ENCODE data around the gene RPL37. TPM values are rescaled to one million over a fixed set of nuclear protein-coding genes. Genes with fewer than 3 reads are reported as not detected.

RPL37 gene
- total and polyA plus RNA-seq, 9 of the 15 experiments (the other 6 are each of a cell fraction or from before 2014, with no cell fraction given) = 2,342 to 7,963 (median 4,091) TPM

- Histone ChIP-seq H3K9ac (ENCODE audit: insufficient read depth in 1 of 2, low read depth in 2 of 2, low read length in 2 of 2) (no peak overlapping the region; a peak in 1 of 4 replicates), H3K27ac (ENCODE audit: extremely low read depth, low read depth, low read length) (no peak overlapping the region), H3K9me3 (replicated peaks; ENCODE audit: control insufficient read depth, insufficient read depth, low read depth, low read length) (no peaks in the 10 kb centered on the region), H3K4me2 (ENCODE audit: insufficient read depth, low read length) (no peak overlapping the region), H3K27me3 (ENCODE audit: control insufficient read depth in 2 of 2, insufficient read depth in 2 of 2, low read length in 2 of 2) (no peaks in the 10 kb centered on the region), H3K36me3 (ENCODE audit: control insufficient read depth, insufficient read depth, low read length) (no peaks in the 10 kb centered on the region), H4K20me1 (replicated peaks; ENCODE audit: control insufficient read depth, insufficient read depth, low read length) (no peaks in the 10 kb centered on the region), H3K4me1 (replicated peaks in 1 of 2; ENCODE audit: control insufficient read depth in 2 of 2, insufficient read depth in 2 of 2, low read length in 2 of 2) (peaks cover 4 to 11% of the 10 kb centered on the region in 2 experiments), H3K9me1 (ENCODE audit: control insufficient read depth, insufficient read depth, low read length) (no peaks in the 10 kb centered on the region), H3K79me2 (ENCODE audit: control insufficient read depth, insufficient read depth, low read length) (no peaks in the 10 kb centered on the region), H3K4me3 (no peak overlapping the region), H2AFZ (ENCODE audit: low read depth, low read length) (0 out of 2 replicates have a peak overlapping the region, but pooled peaks have one; percentile 20)
- intact Hi-C loops (cut with micrococcal nuclease) = no loop called here
- POLR2A ChIA-PET = interaction anchor here (1.2 to 8.3 kb wide), 6 partner anchors 9 to 19 kb away, joined by 3 to 88 read pairs (median 12); partner anchors contain the start of genes PRKAA1 and RPL37
- peak; percentile 28; the same call in 2 of the 3 replicates for ATAC-seq
- DNase-seq (ENCODE audit: extremely low read depth in 1 of 4, low spot score in 3 of 4) = no peak
- FAIRE-seq = peak; percentile 42
- in situ Hi-C loops (cut with MboI) = no loop called here
- no TSS peak for BruUV-seq (replicated peaks)
- TF ChIP-seq RBM34 (IDR thresholded peaks at IDR 0.05; ENCODE audit: borderline replicate concordance, insufficient read depth, low read length) = no peak
- TF ChIP-seq ZNF347 (CRISPR knock-in tag; IDR thresholded peaks at IDR 0.05; ENCODE audit: low read depth) = no peak
- TF ChIP-seq ZNF217 (CRISPR knock-in tag; IDR thresholded peaks at IDR 0.05) = no peak
- TF ChIP-seq SAP30 (IDR thresholded peaks at IDR 0.05; ENCODE audit: borderline replicate concordance, insufficient read depth, low read depth, low read length, poor library complexity, severe bottlenecking) = no peak
- no peak for TF ChIP-seq CHD1 (IDR thresholded peaks at IDR 0.05; ENCODE audit: low read length)
- no peak for TF ChIP-seq USF1 (CRISPR knock-in tag; IDR thresholded peaks at IDR 0.05)
- TF ChIP-seq, protein P1, sequence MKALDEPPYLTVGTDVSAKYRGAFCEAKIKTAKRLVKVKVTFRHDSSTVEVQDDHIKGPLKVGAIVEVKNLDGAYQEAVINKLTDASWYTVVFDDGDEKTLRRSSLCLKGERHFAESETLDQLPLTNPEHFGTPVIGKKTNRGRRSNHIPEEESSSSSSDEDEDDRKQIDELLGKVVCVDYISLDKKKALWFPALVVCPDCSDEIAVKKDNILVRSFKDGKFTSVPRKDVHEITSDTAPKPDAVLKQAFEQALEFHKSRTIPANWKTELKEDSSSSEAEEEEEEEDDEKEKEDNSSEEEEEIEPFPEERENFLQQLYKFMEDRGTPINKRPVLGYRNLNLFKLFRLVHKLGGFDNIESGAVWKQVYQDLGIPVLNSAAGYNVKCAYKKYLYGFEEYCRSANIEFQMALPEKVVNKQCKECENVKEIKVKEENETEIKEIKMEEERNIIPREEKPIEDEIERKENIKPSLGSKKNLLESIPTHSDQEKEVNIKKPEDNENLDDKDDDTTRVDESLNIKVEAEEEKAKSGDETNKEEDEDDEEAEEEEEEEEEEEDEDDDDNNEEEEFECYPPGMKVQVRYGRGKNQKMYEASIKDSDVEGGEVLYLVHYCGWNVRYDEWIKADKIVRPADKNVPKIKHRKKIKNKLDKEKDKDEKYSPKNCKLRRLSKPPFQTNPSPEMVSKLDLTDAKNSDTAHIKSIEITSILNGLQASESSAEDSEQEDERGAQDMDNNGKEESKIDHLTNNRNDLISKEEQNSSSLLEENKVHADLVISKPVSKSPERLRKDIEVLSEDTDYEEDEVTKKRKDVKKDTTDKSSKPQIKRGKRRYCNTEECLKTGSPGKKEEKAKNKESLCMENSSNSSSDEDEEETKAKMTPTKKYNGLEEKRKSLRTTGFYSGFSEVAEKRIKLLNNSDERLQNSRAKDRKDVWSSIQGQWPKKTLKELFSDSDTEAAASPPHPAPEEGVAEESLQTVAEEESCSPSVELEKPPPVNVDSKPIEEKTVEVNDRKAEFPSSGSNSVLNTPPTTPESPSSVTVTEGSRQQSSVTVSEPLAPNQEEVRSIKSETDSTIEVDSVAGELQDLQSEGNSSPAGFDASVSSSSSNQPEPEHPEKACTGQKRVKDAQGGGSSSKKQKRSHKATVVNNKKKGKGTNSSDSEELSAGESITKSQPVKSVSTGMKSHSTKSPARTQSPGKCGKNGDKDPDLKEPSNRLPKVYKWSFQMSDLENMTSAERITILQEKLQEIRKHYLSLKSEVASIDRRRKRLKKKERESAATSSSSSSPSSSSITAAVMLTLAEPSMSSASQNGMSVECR (CRISPR knock-in tag; IDR thresholded peaks at IDR 0.05) = no peak
- no peak for TF ChIP-seq E2F1 (CRISPR knock-in tag; IDR thresholded peaks at IDR 0.05)
- TF ChIP-seq FOXK1 (CRISPR knock-in tag; IDR thresholded peaks at IDR 0.05; ENCODE audit: borderline replicate concordance) = no peak
- TF ChIP-seq POLR3G (IDR thresholded peaks at IDR 0.05; ENCODE audit: extremely low read depth, insufficient read length, insufficient replicate concordance) = no peak
- no peak for TF ChIP-seq NR2F6 (CRISPR knock-in tag; IDR thresholded peaks at IDR 0.05)
- no peak for TF ChIP-seq PPARD (CRISPR knock-in tag; IDR thresholded peaks at IDR 0.05)
- WGBS (ENCODE audit: insufficient coverage, low coverage, missing lambda C conversion rate) = 90% methylated on average over 2 of the region's 2 CpGs
- CTCF ChIA-PET (ENCODE audit: low intra/inter-chr PET ratio) = no interaction called here
Measured at GRCh38 chr5:40813698-40814281, 21.2 kb downstream of the RPL37 start.
